Heart left ventricle (tissue), 16 donors: ENCODE data around the gene STIP1. TPM values are rescaled to one million over a fixed set of nuclear protein-coding genes. Genes with fewer than 3 reads are reported as not detected.
A peak's percentile ranks its signal among the peaks of the same experiment; 100 is the strongest.

Experiments used
- ATAC-seq, 4 donors: fragments of 200-7000 bp; cut with Tn5 transposase; one replicate each; pipeline ENCODE4 v1.9.1; 2020 to 2022; ENCODE audit warnings: moderate library complexity in 4 of 4, mild to moderate bottlenecking in 3 of 4, moderate number of reproducible peaks in 1 of 4
- DNase-seq, 5 donors: peaks; one replicate each; pipeline ENCODE4 v3.0.0-alpha.2; 2020
- H3K27ac ChIP-seq, 12 donors: fragments of 200-600 bp; sonication (generic) in 4 of 12; one replicate each; pipeline versions ENCODE4 v1.5.0 to v1.8.0; 2016 to 2022; ENCODE audit warnings: mild to moderate bottlenecking in 2 of 12
- H3K27me3 ChIP-seq, 9 donors: fragments of 200-600 bp; sonication (generic) in 2 of 9; one replicate each; pipeline versions ENCODE4 v1.5.1 to v1.8.0; 2016 to 2022; ENCODE audit warnings: mild to moderate bottlenecking in 3 of 9
- H3K36me3 ChIP-seq, 9 donors: fragments of 200-600 bp; sonication (generic) in 2 of 9; one replicate each; pipeline versions ENCODE4 v1.5.0 to v1.8.0; 2018 to 2022; ENCODE audit warnings: mild to moderate bottlenecking in 2 of 9
- H3K4me1 ChIP-seq, 12 donors: fragments of 200-600 bp; sonication (generic) in 4 of 12; one replicate each; pipeline versions ENCODE4 v1.5.0 to v1.8.0; 2016 to 2022; ENCODE audit warnings: mild to moderate bottlenecking in 3 of 12
- H3K4me3 ChIP-seq, 12 donors: fragments of 200-600 bp; sonication (generic) in 4 of 12; one replicate each; pipeline versions ENCODE4 v1.5.0 to v1.8.0; 2017 to 2022; ENCODE audit warnings: mild to moderate bottlenecking in 9 of 12, moderate library complexity in 4 of 12
- H3K9me3 ChIP-seq, 12 donors: fragments of 200-600 bp; sonication (generic) in 4 of 12; one replicate each; pipeline versions ENCODE4 v1.5.0 to v1.8.0; 2016 to 2022; ENCODE audit warnings: mild to moderate bottlenecking in 1 of 12
- POLR2A ChIP-seq, 2 donors: fragments of 450-650 bp; IDR thresholded peaks; one replicate each; pipeline ENCODE4 v1.6.1; 2017; ENCODE audit warnings: antibody characterized with exemption in 2 of 2, mild to moderate bottlenecking in 2 of 2, moderate library complexity in 2 of 2
- WGBS, 4 donors: extraction: QIAGEN DNeasy Blood & Tissue Kit in 2 of 4; methylation state at CpG; one replicate each; pipeline versions ENCODE4 v1.1.5 to v1.1.7; 2013 to 2018; 5-methylcytosine and 5-hydroxymethylcytosine counted together
- intact Hi-C, 10 donors: fragments of 100-400 bp; cut with DNase I; formaldehyde crosslinking; loops; one replicate each; pipeline versions ENCODE4 v1.11.1 to v1.14.2; 2022
- polyA plus RNA-seq, 2 donors: library from polyadenylated mRNA; stranded (reverse); fragments of 200-250 nt; gene quantifications; one replicate each; pipeline ENCODE4 v1.2.3, GENCODE V29; 2013
- total RNA-seq, 9 donors: library from RNA; depleted of rRNA in 2 of 9; stranded (reverse); fragments of >200 nt in 2 of 9; fragmentation: NEBNext Ultra II Directional in 3 of 9; extraction: Animal tissue kit (Norgen Biotek cat#: 25700) in 3 of 9; gene quantifications; one replicate each; pipeline versions ENCODE4 v1.1.0 to v1.2.4, GENCODE V29; 2016 to 2023
- TF ChIP-seq, protein P1 (sequence below), 12 donors: fragments of 200-600 bp; sonication (generic) in 4 of 12; IDR thresholded peaks; one replicate each; pipeline versions ENCODE4 v1.5.0 to v1.8.0; 2018 to 2022; ENCODE audit warnings: antibody characterized with exemption in 12 of 12, mild to moderate bottlenecking in 5 of 12
- donor health status: ischemic (EF 13 %, LVEDD 7.1; RV severe dilation, severe dysfunction).
- donor health status: healthy with polysubstance abuse.
- donor health status: DM: no; HTN: yes; CAD: no.
- donor health status: DM: no; HTN: no; CAD: no.
- donor health status: ischemic (EF 25% LVEDD 6.9; RV normal size, moderate dysfunction).
- donor health status: ischemic (EF 25% LVEDD 5.7; RV mildly dilated, moderate dysfunction).
- donor health status: healthy.
- donor health status: DM: yes; HTN: yes; CAD: no.
- donor health status: ischemic (EF 35%, LVEDD 5.7; RV mildly dilated, moderate dysfunction).
- donor health status: nonischemic (EF 11% LVEDD 7.7; RV severe dilation, severe dysfunction).
- donor health status: DM: yes; HTN: yes; CAD: no.
- donor health status: PGD.
- donor health status: ischemic (EF 29% LVEDD 5.4; RV normal size, mild dysfunction).
- donor health status: nonischemic (EF 23%, LVEDD 6.1; RV moderate dilation, normal function).

Gene STIP1
- total and polyA plus RNA-seq, 11 donors: 68.8 to 175 (median 88.8) TPM

DNA sequence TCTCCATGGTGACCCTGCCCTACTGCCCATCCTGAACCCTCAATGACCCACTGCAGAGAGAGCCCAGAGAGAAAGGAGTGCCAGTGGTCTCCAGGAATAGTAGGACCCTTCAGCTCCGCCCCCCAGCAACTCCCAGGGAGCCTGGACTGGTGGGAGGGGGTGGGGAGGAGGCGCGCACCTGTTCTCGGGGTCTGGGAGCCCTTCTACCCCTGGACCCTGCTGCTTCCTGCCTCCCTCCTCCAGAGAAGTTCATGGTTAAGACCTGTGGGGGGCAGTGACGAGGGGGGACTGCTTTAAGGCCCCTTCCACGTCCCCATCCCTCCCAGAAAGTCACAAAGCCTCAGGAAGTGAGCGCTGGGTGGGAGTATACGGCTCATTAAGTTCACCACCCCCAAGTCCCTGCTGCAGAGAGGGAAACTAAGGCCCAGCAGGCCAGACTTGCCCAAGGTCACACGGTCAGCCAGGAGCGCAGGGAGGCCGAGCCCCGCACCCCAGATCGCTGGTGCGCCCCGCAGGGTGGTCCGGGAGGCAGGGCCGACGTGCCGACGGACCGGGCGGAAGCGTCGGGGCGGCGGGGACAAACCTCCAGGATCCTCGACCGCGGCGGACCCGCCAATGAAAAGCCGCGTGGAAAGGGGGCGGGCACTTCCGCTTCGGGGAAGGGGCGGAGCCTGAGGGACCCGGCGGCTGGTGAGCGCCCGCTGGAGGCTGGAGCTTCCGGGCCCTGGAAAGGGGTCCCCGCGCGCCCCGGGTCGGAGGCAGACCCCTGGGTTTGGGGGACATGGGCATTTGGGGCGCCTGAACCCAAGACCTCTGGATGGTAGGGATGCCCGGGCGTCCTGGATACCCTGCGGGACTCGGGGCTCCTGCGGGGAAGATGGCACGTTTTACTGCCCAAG is 39.9 kb downstream of the STIP1 start, which contains the start of the genes NUDT22 and TRPT1:
Gene NUDT22, plus strand, starts transcription at position 667 of the 899 bp plus-strand sequence. CDS start 379 bp downstream, outside the sequence.
Gene TRPT1, minus strand, starts transcription at position 579 of the 899 bp plus-strand sequence. Its CDS starts 326 bp downstream, at position 253.
- Histone ChIP-seq H3K4me1 (peaks cover 3 to 58% (median 37%) of the 10 kb centered on the region in 12 donors), H3K27ac (peak within 1 kb of the TSS; percentile 82 to 98 (median 96)), H3K9me3 (no peaks in the 10 kb centered on the region), H3K4me3 (peak within 1 kb of the TSS; percentile 56 to 94 (median 83)), H3K36me3 (peaks cover 0 to 31% (median 6%) of the 10 kb centered on the region in 9 donors), H3K27me3 (no peaks in the 10 kb centered on the region)
- peak; percentile 84 to 96 for TF ChIP-seq POLR2A (IDR thresholded peaks at IDR 0.05)
- TF ChIP-seq, protein P1, sequence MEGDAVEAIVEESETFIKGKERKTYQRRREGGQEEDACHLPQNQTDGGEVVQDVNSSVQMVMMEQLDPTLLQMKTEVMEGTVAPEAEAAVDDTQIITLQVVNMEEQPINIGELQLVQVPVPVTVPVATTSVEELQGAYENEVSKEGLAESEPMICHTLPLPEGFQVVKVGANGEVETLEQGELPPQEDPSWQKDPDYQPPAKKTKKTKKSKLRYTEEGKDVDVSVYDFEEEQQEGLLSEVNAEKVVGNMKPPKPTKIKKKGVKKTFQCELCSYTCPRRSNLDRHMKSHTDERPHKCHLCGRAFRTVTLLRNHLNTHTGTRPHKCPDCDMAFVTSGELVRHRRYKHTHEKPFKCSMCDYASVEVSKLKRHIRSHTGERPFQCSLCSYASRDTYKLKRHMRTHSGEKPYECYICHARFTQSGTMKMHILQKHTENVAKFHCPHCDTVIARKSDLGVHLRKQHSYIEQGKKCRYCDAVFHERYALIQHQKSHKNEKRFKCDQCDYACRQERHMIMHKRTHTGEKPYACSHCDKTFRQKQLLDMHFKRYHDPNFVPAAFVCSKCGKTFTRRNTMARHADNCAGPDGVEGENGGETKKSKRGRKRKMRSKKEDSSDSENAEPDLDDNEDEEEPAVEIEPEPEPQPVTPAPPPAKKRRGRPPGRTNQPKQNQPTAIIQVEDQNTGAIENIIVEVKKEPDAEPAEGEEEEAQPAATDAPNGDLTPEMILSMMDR (IDR thresholded peaks at IDR 0.05): peak in 7 of 12 donors; percentile 3 to 39 (median 15)
- DNase-seq (peak; percentile 93 to 96 (median 95)), ATAC-seq (peak; percentile 74 to 85 (median 80))
- intact Hi-C loops: loop anchor here in 4 of 10 donors (1.0 to 5.0 kb wide), 4 partner anchors 39 to 45 kb away; partner anchors contain the start of gene STIP1 (in 3 of the 4)
- WGBS, 4 donors: 0 to 2% (median 1%) methylated on average over 11 to 54 of the region's 54 CpGs

DNA sequence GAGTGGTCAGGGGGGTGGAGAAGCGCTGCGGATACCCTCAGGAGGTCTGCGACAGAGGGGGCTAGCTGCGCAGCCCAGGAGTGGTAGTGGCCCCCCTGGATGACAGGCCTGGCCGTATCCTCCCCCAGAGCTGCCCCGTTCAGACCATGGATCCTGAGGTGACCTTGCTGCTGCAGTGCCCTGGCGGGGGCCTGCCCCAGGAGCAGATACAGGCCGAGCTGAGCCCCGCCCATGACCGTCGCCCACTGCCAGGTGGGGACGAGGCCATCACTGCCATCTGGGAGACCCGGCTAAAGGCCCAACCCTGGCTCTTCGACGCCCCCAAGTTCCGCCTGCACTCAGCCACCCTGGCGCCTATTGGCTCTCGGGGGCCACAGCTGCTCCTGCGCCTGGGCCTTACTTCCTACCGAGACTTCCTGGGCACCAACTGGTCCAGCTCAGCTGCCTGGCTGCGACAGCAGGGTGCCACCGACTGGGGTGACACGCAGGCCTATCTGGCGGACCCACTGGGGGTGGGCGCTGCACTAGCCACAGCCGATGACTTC is 40.6 kb downstream of the STIP1 start:
- Histone ChIP-seq H3K27me3 (no peaks in the 10 kb centered on the region), H3K4me1 (peaks cover 3 to 65% (median 42%) of the 10 kb centered on the region in 12 donors), H3K4me3 (peak overlapping the region; percentile 56 to 94 (median 83)), H3K9me3 (no peaks in the 10 kb centered on the region), H3K36me3 (peaks cover 0 to 24% (median 4%) of the 10 kb centered on the region in 9 donors), H3K27ac (peak overlapping the region; percentile 82 to 98 (median 96))
- TF ChIP-seq POLR2A (IDR thresholded peaks at IDR 0.05): no peak
- TF ChIP-seq, protein P1 (IDR thresholded peaks at IDR 0.05): no peak
- ATAC-seq: peak; percentile 17 to 52 (median 48)
- 11 to 18% (median 14%) methylated on average over 14 to 26 of the region's 26 CpGs for WGBS, 4 donors
- DNase-seq: peak; percentile 73 to 85 (median 76)
- intact Hi-C loops: loop anchor here in 3 of 10 donors (1.0 to 5.0 kb wide), 3 partner anchors 39 to 40 kb away; partner anchors contain the start of gene STIP1 (in 3 of the 3)

GRCh38 chr11:64227405-64227956 is 41.5 kb downstream of the STIP1 start:
- H3K4me1 ChIP-seq: peaks cover 3 to 71% (median 46%) of the 10 kb centered on the region in 12 donors
- peak overlapping the region in 10 of 12 donors; percentile 86 to 98 (median 96) for H3K27ac ChIP-seq
- H3K9me3 ChIP-seq: no peaks in the 10 kb centered on the region
- 70 to 83% (median 76%) methylated on average over 3 of the region's 3 CpGs for WGBS, 4 donors
- ATAC-seq: no peak
- peak overlapping the region in 10 of 12 donors; percentile 56 to 94 (median 83) for H3K4me3 ChIP-seq
- no peaks in the 10 kb centered on the region for H3K27me3 ChIP-seq
- DNase-seq: peak in 1 of 5 donors; percentile 30
- TF ChIP-seq, protein P1 (IDR thresholded peaks at IDR 0.05): no peak
- no peak for TF ChIP-seq POLR2A (IDR thresholded peaks at IDR 0.05)
- H3K36me3 ChIP-seq: peaks cover 0 to 18% (median 4%) of the 10 kb centered on the region in 9 donors
- intact Hi-C loops: loop anchor here in 2 of 10 donors (2.0 to 5.0 kb wide), 2 partner anchors 40 to 41 kb away; partner anchors contain the start of gene STIP1 (in 2 of the 2)
